K562 (cell line): ENCODE results near the gene MARCHF9. TPM values are rescaled to one million over a fixed set of nuclear protein-coding genes. Genes with fewer than 3 reads are reported as not detected.

Source experiments
- BRF1 ChIP-seq: IDR thresholded peaks from 3 replicates; pipeline ENCODE4 v1.6.1; 2011; ENCODE audit warnings: borderline replicate concordance, mild to moderate bottlenecking; ENCODE audit not compliant: insufficient read length; ENCODE audit errors: extremely low read depth
- CBX3 ChIP-seq, 2 experiments: IDR thresholded peaks; 1 replicate in 1 of 2; 2 replicates in 1 of 2; pipeline ENCODE4 v1.6.1; 2012; ENCODE audit warnings: inconsistent platforms in 2 of 2, low read length in 2 of 2, borderline replicate concordance in 1 of 2, control low read depth in 1 of 2
- CBX8 ChIP-seq: fragments of 200-600 bp; sonication (generic); IDR thresholded peaks from 2 replicates; pipeline ENCODE4 v1.6.1; 2012; ENCODE audit warnings: borderline replicate concordance, mixed run types, low read depth, mild to moderate bottlenecking, moderate library complexity, mixed read lengths, low read length, control low read depth, inconsistent platforms; ENCODE audit not compliant: poor library complexity, severe bottlenecking; ENCODE audit errors: extremely low read depth
- EP400 ChIP-seq: fragments of 450-650 bp; IDR thresholded peaks from 2 replicates; pipeline ENCODE4 v1.6.1; 2017; ENCODE audit warnings: antibody characterized with exemption, mild to moderate bottlenecking, moderate library complexity
- GABPB1 ChIP-seq: sonication (generic); formaldehyde crosslinking; IDR thresholded peaks from 2 replicates; pipeline ENCODE4 v1.8.0; 2022; ENCODE audit warnings: mild to moderate bottlenecking, missing genetic modification reagents
- HMGN3 ChIP-seq: IDR thresholded peaks from 2 replicates; pipeline ENCODE4 v1.6.1; 2011; ENCODE audit warnings: borderline replicate concordance, low read depth, mild to moderate bottlenecking, mixed read lengths, low read length; ENCODE audit not compliant: insufficient read length; ENCODE audit errors: extremely low read depth
- KHSRP ChIP-seq: fragments of 450-650 bp; IDR thresholded peaks from 2 replicates; pipeline ENCODE4 v1.6.1; 2017
- MEIS2 ChIP-seq: fragments of 450-650 bp; IDR thresholded peaks from 2 replicates; pipeline ENCODE4 v1.6.1; 2014; ENCODE audit warnings: mild to moderate bottlenecking; ENCODE audit not compliant: partially characterized antibody
- POLR2G ChIP-seq: fragments of 200-400 bp; formaldehyde crosslinking; IDR thresholded peaks from 2 replicates; pipeline ENCODE4 v1.6.1; 2017; ENCODE audit warnings: low read depth, mild to moderate bottlenecking, antibody characterized with exemption, low read length, moderate library complexity
- RCOR1 ChIP-seq, 2 experiments: IDR thresholded peaks; 2 replicates each; pipeline ENCODE4 v1.6.1; 2012; ENCODE audit warnings: low read depth in 2 of 2, low read length in 2 of 2, borderline replicate concordance in 1 of 2, improper control_type of control experiment in 1 of 2
- SIN3A ChIP-seq, 2 experiments: fragments of 150-350 bp in 1 of 2; IDR thresholded peaks; 2 replicates each; pipeline ENCODE4 v1.6.1; 2011 to 2016; ENCODE audit warnings: borderline replicate concordance in 2 of 2, low read depth in 2 of 2, low read length in 2 of 2, mild to moderate bottlenecking in 2 of 2, moderate library complexity in 2 of 2; ENCODE audit not compliant: control insufficient read depth in 1 of 2
- SMARCA4 ChIP-seq: fragments of 450-650 bp; IDR thresholded peaks from 2 replicates; pipeline ENCODE4 v1.6.1; 2016
- ZBTB17 ChIP-seq: fragments of 450-650 bp; formaldehyde crosslinking; IDR thresholded peaks from 2 replicates; pipeline ENCODE4 v1.4.0; 2020; ENCODE audit warnings: mild to moderate bottlenecking
- ZFX ChIP-seq: sonication (generic); formaldehyde crosslinking; IDR thresholded peaks from 2 replicates; pipeline ENCODE4 v1.8.0; 2022; ENCODE audit warnings: mild to moderate bottlenecking, missing genetic modification reagents, moderate library complexity
- ZNF175 ChIP-seq: fragments of 200-800 bp; sonication (Bioruptor generic); IDR thresholded peaks from 2 replicates; pipeline ENCODE4 v1.6.1; 2016; ENCODE audit warnings: low read depth, mild to moderate bottlenecking, missing genetic modification characterization, missing compliant biosample characterization
- ZNF589 ChIP-seq: fragments of 200-800 bp; sonication (Bioruptor generic); IDR thresholded peaks from 2 replicates; pipeline ENCODE4 v1.6.1; 2016; ENCODE audit warnings: low read depth, missing genetic modification characterization, missing compliant biosample characterization
- polyA plus RNA-seq, 8 experiments: library from polyadenylated mRNA; depleted of rRNA in 4 of 8; stranded (reverse) in 5 of 8; unstranded in 3 of 8; fragments of >200 nt; fragmentation: Nextera tagmentation in 2 of 8; fragmentation: Illumina TruSeq in 1 of 8; extraction: Ambion mirVana in 2 of 8; extraction: Trizol in 1 of 8; gene quantifications; 2 replicates each; pipeline versions ENCODE4 v1.2.1 to v1.2.3, GENCODE V29; 2011 to 2014; ENCODE audit warnings: inconsistent platforms in 1 of 8, missing spikeins in 1 of 8
- total RNA-seq, 7 experiments: library from RNA; depleted of rRNA in 6 of 7; stranded (reverse); fragments of >200 nt in 6 of 7; fragmentation: Illumina TruSeq in 2 of 7; extraction: Trizol in 2 of 7; gene quantifications; 2 replicates each; pipeline versions ENCODE4 v1.2.1 to v1.2.3, GENCODE V29; 2011 to 2021; ENCODE audit warnings: low replicate concordance in 1 of 7
- TF ChIP-seq, protein P1 (sequence below): sonication (generic); formaldehyde crosslinking; IDR thresholded peaks from 2 replicates; pipeline ENCODE4 v1.8.1; 2023; ENCODE audit warnings: mild to moderate bottlenecking, missing genetic modification reagents
- TF ChIP-seq, protein P2 (sequence below): sonication (generic); formaldehyde crosslinking; IDR thresholded peaks from 2 replicates; pipeline ENCODE4 v1.8.1; 2022; ENCODE audit warnings: missing genetic modification reagents
- TF ChIP-seq, protein P3 (sequence below): fragments of 250-450 bp; sonication (Bioruptor Pico); IDR thresholded peaks from 2 replicates; pipeline ENCODE4 v1.9.0; 2021; ENCODE audit warnings: mild to moderate bottlenecking, inconsistent platforms
- TF ChIP-seq, protein P4 (sequence below): fragments of 450-650 bp; formaldehyde crosslinking; IDR thresholded peaks from 2 replicates; pipeline ENCODE4 v1.4.0; 2020; ENCODE audit warnings: mild to moderate bottlenecking

MARCHF9 gene
- total and polyA plus RNA-seq, 9 of the 15 experiments (the other 6 are each of a cell fraction or from before 2014, with no cell fraction given) = 0.80 to 12.4 (median 6.2) TPM

DNA sequence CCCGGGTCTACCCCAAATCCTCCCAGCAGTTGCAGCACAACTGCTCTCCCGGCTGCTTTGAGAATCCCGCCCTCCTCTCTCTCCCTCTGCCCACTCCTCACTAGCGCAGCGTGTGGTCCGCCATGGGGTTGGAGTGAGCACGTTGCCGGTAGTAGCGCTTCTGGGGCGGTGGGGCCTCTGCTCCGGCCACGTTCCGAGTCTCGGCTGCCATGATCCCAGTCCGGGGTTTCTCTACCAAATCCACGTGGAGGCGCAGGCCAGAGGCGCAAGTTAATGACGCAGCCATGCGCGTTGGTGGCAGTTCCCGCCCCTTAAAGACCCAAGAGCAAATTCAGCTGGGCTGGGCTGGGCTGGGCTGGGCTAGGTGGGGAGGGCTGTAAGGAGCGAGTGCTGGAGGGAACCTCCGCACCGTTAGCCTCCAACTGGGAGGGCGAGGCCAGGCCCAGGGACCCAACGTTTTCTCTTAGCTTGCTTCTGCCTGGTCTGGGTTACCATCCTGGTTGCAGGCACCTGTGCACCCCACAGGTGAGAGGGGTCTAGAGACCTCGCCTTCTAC, 17.0 kb downstream of the MARCHF9 start, which contains the start of gene METTL1 (continued):
- TF ChIP-seq, protein P1, sequence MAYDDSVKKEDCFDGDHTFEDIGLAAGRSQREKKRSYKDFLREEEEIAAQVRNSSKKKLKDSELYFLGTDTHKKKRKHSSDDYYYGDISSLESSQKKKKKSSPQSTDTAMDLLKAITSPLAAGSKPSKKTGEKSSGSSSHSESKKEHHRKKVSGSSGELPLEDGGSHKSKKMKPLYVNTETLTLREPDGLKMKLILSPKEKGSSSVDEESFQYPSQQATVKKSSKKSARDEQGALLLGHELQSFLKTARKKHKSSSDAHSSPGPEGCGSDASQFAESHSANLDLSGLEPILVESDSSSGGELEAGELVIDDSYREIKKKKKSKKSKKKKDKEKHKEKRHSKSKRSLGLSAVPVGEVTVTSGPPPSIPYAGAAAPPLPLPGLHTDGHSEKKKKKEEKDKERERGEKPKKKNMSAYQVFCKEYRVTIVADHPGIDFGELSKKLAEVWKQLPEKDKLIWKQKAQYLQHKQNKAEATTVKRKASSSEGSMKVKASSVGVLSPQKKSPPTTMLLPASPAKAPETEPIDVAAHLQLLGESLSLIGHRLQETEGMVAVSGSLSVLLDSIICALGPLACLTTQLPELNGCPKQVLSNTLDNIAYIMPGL (CRISPR knock-in tag) = no peak
- TF ChIP-seq SIN3A (IDR thresholded peaks at IDR 0.05; ENCODE audit: borderline replicate concordance in 2 of 2, control insufficient read depth in 1 of 2, low read depth in 2 of 2, low read length in 2 of 2) = peak; percentile 98 to 99
- TF ChIP-seq ZNF589 (CRISPR knock-in tag) = peak; percentile 39; the same call in 1 of the 2 replicates
- TF ChIP-seq ZBTB17 (CRISPR knock-in tag) = 0 out of 2 replicates have a peak, but pooled peaks have one; percentile 44
- no peak for TF ChIP-seq CBX8
- TF ChIP-seq HMGN3 = peak; percentile 56
- TF ChIP-seq, protein P2, sequence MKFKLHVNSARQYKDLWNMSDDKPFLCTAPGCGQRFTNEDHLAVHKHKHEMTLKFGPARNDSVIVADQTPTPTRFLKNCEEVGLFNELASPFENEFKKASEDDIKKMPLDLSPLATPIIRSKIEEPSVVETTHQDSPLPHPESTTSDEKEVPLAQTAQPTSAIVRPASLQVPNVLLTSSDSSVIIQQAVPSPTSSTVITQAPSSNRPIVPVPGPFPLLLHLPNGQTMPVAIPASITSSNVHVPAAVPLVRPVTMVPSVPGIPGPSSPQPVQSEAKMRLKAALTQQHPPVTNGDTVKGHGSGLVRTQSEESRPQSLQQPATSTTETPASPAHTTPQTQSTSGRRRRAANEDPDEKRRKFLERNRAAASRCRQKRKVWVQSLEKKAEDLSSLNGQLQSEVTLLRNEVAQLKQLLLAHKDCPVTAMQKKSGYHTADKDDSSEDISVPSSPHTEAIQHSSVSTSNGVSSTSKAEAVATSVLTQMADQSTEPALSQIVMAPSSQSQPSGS (CRISPR knock-in tag) = peak; percentile 94
- no peak for TF ChIP-seq SMARCA4
- TF ChIP-seq BRF1 = no peak
- peak in 1 of 2 experiments; percentile 40; a peak in 1 of 3 replicates for TF ChIP-seq CBX3 (IDR thresholded peaks at IDR 0.05; ENCODE audit: borderline replicate concordance in 1 of 2, low read length in 2 of 2)
- TF ChIP-seq MEIS2 = peak; percentile 3
- peak; percentile 97 for TF ChIP-seq ZFX
- TF ChIP-seq RCOR1 (IDR thresholded peaks at IDR 0.05; ENCODE audit: borderline replicate concordance in 1 of 2, low read depth in 2 of 2, low read length in 2 of 2) = 0 out of 4 replicates have a peak, but pooled peaks of 1 of the 2 experiments have one; percentile 10
- TF ChIP-seq ZNF175 = 0 out of 2 replicates have a peak, but pooled peaks have one; percentile 57
- TF ChIP-seq POLR2G = peak; percentile 96
- TF ChIP-seq, protein P3, sequence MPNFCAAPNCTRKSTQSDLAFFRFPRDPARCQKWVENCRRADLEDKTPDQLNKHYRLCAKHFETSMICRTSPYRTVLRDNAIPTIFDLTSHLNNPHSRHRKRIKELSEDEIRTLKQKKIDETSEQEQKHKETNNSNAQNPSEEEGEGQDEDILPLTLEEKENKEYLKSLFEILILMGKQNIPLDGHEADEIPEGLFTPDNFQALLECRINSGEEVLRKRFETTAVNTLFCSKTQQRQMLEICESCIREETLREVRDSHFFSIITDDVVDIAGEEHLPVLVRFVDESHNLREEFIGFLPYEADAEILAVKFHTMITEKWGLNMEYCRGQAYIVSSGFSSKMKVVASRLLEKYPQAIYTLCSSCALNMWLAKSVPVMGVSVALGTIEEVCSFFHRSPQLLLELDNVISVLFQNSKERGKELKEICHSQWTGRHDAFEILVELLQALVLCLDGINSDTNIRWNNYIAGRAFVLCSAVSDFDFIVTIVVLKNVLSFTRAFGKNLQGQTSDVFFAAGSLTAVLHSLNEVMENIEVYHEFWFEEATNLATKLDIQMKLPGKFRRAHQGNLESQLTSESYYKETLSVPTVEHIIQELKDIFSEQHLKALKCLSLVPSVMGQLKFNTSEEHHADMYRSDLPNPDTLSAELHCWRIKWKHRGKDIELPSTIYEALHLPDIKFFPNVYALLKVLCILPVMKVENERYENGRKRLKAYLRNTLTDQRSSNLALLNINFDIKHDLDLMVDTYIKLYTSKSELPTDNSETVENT (CRISPR knock-in tag) = peak; percentile 73; the same call in 1 of the 2 replicates
- TF ChIP-seq GABPB1 (CRISPR knock-in tag) = peak; percentile 57
- TF ChIP-seq EP400 = peak; percentile 100
- TF ChIP-seq, protein P4, sequence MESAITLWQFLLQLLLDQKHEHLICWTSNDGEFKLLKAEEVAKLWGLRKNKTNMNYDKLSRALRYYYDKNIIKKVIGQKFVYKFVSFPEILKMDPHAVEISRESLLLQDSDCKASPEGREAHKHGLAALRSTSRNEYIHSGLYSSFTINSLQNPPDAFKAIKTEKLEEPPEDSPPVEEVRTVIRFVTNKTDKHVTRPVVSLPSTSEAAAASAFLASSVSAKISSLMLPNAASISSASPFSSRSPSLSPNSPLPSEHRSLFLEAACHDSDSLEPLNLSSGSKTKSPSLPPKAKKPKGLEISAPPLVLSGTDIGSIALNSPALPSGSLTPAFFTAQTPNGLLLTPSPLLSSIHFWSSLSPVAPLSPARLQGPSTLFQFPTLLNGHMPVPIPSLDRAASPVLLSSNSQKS (CRISPR knock-in tag) = 0 out of 2 replicates have a peak, but pooled peaks have one; percentile 21
- peak; percentile 85 for TF ChIP-seq KHSRP
